ENCODE results near the gene MACROH2A2.

DNA sequence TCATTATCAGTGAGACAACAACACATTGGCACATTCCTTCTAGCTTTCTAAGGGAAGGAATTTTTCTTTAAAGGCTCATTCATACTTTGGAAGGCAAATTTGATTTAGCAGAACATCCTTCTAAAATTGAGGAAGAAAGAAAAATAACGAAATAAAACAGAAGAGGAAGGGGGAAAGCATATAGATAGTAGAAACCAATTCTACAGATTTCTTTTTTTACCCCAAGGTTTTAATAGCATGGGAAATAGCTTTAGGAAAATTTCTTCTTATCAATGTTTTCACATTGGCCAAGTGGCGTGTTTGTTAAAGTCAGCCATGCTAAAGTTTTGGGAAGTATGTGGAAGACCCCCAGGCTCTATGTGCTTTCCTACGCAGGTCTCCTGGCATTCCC, 35.7 kb downstream of the MACROH2A2 start:
- TF ChIP-seq CTCF (IDR thresholded peaks at IDR 0.05), result no peak
- no peak for TF ChIP-seq POLR2A (IDR thresholded peaks at IDR 0.05)

Measured in thyroid gland (tissue), 4 donors.